H1 (cell line): Measurements from ENCODE around the gene LENG9. TPM values are rescaled to one million over a fixed set of nuclear protein-coding genes. Genes with fewer than 3 reads are reported as not detected.
A peak's percentile ranks its signal among the peaks of the same experiment; 100 is the strongest.

Experiments
- CTCF ChIA-PET: fragments of 300-600 bp; sonication (Branson Sonifier 250); formaldehyde crosslinking; loops from one replicate; lab custom pipeline; 2021; ENCODE audit not compliant: partially characterized antibody; lab: Charles Lee
- POLR2A ChIA-PET: fragments of 300-600 bp; sonication (Branson Sonifier 250); formaldehyde crosslinking; loops from one replicate; lab custom pipeline; 2021; ENCODE audit warnings: inconsistent platforms; ENCODE audit not compliant: partially characterized antibody; lab: Charles Lee
- DNase-seq, 2 experiments: peaks; one replicate each; pipeline versions ENCODE4 v3.0.0 to v3.0.0-alpha.2; 2010 to 2022; ENCODE audit warnings: low spot score in 2 of 2, low read depth in 1 of 2, mixed read lengths in 1 of 2
- FAIRE-seq: peaks from 2 replicates; lab custom pipeline; 2011; peaks lifted over from hg19 to GRCh38; lab: Jason Lieb, UNC
- H2AFZ ChIP-seq: 2 replicates; pipeline ENCODE4 v1.8.1; 2012; ENCODE audit warnings: low read length, inconsistent platforms
- H2AK5ac ChIP-seq: 2 replicates; pipeline ENCODE4 v1.6.1; 2013; ENCODE audit warnings: low read depth, low read length
- H2BK120ac ChIP-seq: replicated peaks from 2 replicates; pipeline ENCODE3; 2013; ENCODE audit warnings: low read depth, low read length, inconsistent platforms
- H2BK12ac ChIP-seq: 2 replicates; pipeline ENCODE4 v1.6.1; 2013; ENCODE audit warnings: low read depth, low read length
- H2BK15ac ChIP-seq: 2 replicates; pipeline ENCODE4 v1.6.1; 2013; ENCODE audit warnings: low read length
- H2BK20ac ChIP-seq: 2 replicates; pipeline ENCODE4 v1.6.1; 2013; ENCODE audit warnings: low read length
- H2BK5ac ChIP-seq: 2 replicates; pipeline ENCODE4 v1.6.1; 2013; ENCODE audit warnings: low read depth, low read length
- H3K14ac ChIP-seq: 2 replicates; pipeline ENCODE4 v1.6.1; 2013; ENCODE audit warnings: inconsistent platforms; ENCODE audit not compliant: insufficient read length
- H3K18ac ChIP-seq: 2 replicates; pipeline ENCODE4 v1.6.1; 2013; ENCODE audit warnings: low read length; ENCODE audit errors: extremely low read depth
- H3K23ac ChIP-seq: 2 replicates; pipeline ENCODE4 v1.6.1; 2013; ENCODE audit warnings: inconsistent platforms; ENCODE audit not compliant: insufficient read length
- H3K23me2 ChIP-seq: 2 replicates; pipeline ENCODE4 v1.6.1; 2013; ENCODE audit warnings: low read depth, low read length
- H3K27ac ChIP-seq: 2 replicates; pipeline ENCODE4 v1.6.1; 2011; ENCODE audit warnings: low read depth, low read length, inconsistent platforms
- H3K27me3 ChIP-seq, 4 experiments: replicated peaks in 1 of 4; 1 replicate in 1 of 4; 2 replicates in 3 of 4; pipeline versions ENCODE4 v1.6.1 to v1.8.1; 2011 to 2013; ENCODE audit warnings: low read length in 3 of 4, mild to moderate bottlenecking in 3 of 4, inconsistent platforms in 2 of 4, mixed read lengths in 2 of 4, moderate library complexity in 1 of 4; ENCODE audit not compliant: control insufficient read depth in 3 of 4, insufficient read depth in 3 of 4; ENCODE audit errors: extremely low read depth in 1 of 4
- H3K36me3 ChIP-seq, 4 experiments: 2 replicates each; pipeline versions ENCODE4 v1.6.1 to v1.8.1; 2011 to 2013; ENCODE audit warnings: mild to moderate bottlenecking in 4 of 4, low read length in 3 of 4, moderate library complexity in 2 of 4, control low read depth in 1 of 4, inconsistent platforms in 1 of 4; ENCODE audit not compliant: insufficient read depth in 4 of 4, control insufficient read depth in 2 of 4
- H3K4ac ChIP-seq: replicated peaks from 2 replicates; pipeline ENCODE3; 2013; ENCODE audit warnings: low read length, low read depth, mixed read lengths, inconsistent platforms; ENCODE audit not compliant: insufficient read length
- H3K4me1 ChIP-seq, 4 experiments: replicated peaks in 1 of 4; 1 replicate in 1 of 4; 2 replicates in 3 of 4; pipeline versions ENCODE4 v1.6.1 to v1.8.1; 2011 to 2013; ENCODE audit warnings: low read length in 3 of 4, inconsistent platforms in 2 of 4, mixed read lengths in 1 of 4; ENCODE audit not compliant: insufficient read depth in 4 of 4, control insufficient read depth in 3 of 4
- H3K4me2 ChIP-seq, 2 experiments: 2 replicates each; pipeline versions ENCODE4 v1.6.1 to v1.8.1; 2011 to 2013; ENCODE audit warnings: low read depth in 2 of 2, low read length in 2 of 2, control low read depth in 1 of 2, inconsistent platforms in 1 of 2, mild to moderate bottlenecking in 1 of 2; ENCODE audit not compliant: insufficient read depth in 1 of 2
- H3K4me3 ChIP-seq, 4 experiments: fragments of 200-600, 300-600 bp in 1 of 4; sonication (generic), shearing (Covaris generic), sonication (Bioruptor Twin) in 1 of 4; 2 replicates each; pipeline versions ENCODE4 v1.5.1 to v1.8.1; 2011 to 2016; ENCODE audit warnings: low read length in 4 of 4, low read depth in 3 of 4, control low read depth in 2 of 4, inconsistent platforms in 2 of 4, mild to moderate bottlenecking in 2 of 4, mixed read lengths in 1 of 4, moderate library complexity in 1 of 4; ENCODE audit not compliant: insufficient read depth in 2 of 4; ENCODE audit errors: extremely low read depth in 1 of 4
- H3K56ac ChIP-seq: replicated peaks from 2 replicates; pipeline ENCODE3; 2013; ENCODE audit warnings: low read depth, mild to moderate bottlenecking, mixed read lengths, low read length, inconsistent platforms; ENCODE audit not compliant: insufficient read length
- H3K79me1 ChIP-seq: 2 replicates; pipeline ENCODE4 v1.6.1; 2013; ENCODE audit warnings: low read depth, low read length, control low read depth
- H3K79me2 ChIP-seq, 2 experiments: 2 replicates each; pipeline versions ENCODE4 v1.6.1 to v1.8.1; 2012 to 2013; ENCODE audit warnings: low read length in 2 of 2, mild to moderate bottlenecking in 2 of 2, inconsistent platforms in 1 of 2; ENCODE audit not compliant: insufficient read depth in 2 of 2, control insufficient read depth in 1 of 2
- H3K9ac ChIP-seq, 4 experiments: replicated peaks in 1 of 4; 1 replicate in 1 of 4; 2 replicates in 3 of 4; pipeline versions ENCODE4 v1.6.1 to v1.8.1; 2011 to 2013; ENCODE audit warnings: low read depth in 3 of 4, low read length in 3 of 4, control low read depth in 2 of 4, mild to moderate bottlenecking in 2 of 4, moderate library complexity in 2 of 4, inconsistent platforms in 1 of 4; ENCODE audit errors: extremely low read depth in 1 of 4
- H3K9me3 ChIP-seq, 2 experiments: 2 replicates each; pipeline versions ENCODE4 v1.6.1 to v1.8.1; 2012 to 2013; ENCODE audit warnings: mild to moderate bottlenecking in 2 of 2, moderate library complexity in 2 of 2, control low read depth in 1 of 2, inconsistent platforms in 1 of 2, low read depth in 1 of 2, low read length in 1 of 2, mixed read lengths in 1 of 2; ENCODE audit not compliant: insufficient read depth in 2 of 2
- H4K20me1 ChIP-seq, 2 experiments: replicated peaks in 1 of 2; 2 replicates each; pipeline versions ENCODE3 to v1.8.1; 2011 to 2013; ENCODE audit warnings: inconsistent platforms in 2 of 2, low read length in 2 of 2, mild to moderate bottlenecking in 1 of 2; ENCODE audit not compliant: insufficient read depth in 2 of 2, control insufficient read depth in 1 of 2
- H4K5ac ChIP-seq: 2 replicates; pipeline ENCODE4 v1.6.1; 2013; ENCODE audit warnings: low read length, low read depth, mixed read lengths, inconsistent platforms; ENCODE audit not compliant: insufficient read length
- H4K8ac ChIP-seq: 2 replicates; pipeline ENCODE4 v1.8.0; 2013; ENCODE audit warnings: mild to moderate bottlenecking, moderate library complexity, low read length, inconsistent platforms; ENCODE audit not compliant: insufficient read depth; ENCODE audit errors: extremely low read depth
- H4K91ac ChIP-seq: replicated peaks from 2 replicates; pipeline ENCODE3; 2013; ENCODE audit warnings: low read length, mixed read lengths, inconsistent platforms; ENCODE audit not compliant: insufficient read length
- CBX8 ChIP-seq: fragments of 300-800, 300-1000 bp; sonication (generic); IDR thresholded peaks from 2 replicates; pipeline ENCODE4 v1.7.1; 2016; ENCODE audit warnings: low read depth, low read length, borderline replicate concordance
- CHD1 ChIP-seq: IDR thresholded peaks from 2 replicates; pipeline ENCODE4 v1.6.1; 2012; ENCODE audit warnings: low read depth, low read length, improper control_type of control experiment
- KDM1A ChIP-seq: fragments of 200-600, 300-600 bp; sonication (generic); IDR thresholded peaks from 2 replicates; pipeline ENCODE4 v1.7.1; 2016; ENCODE audit warnings: mild to moderate bottlenecking, low read length, borderline replicate concordance
- RBBP5 ChIP-seq: IDR thresholded peaks from 2 replicates; pipeline ENCODE4 v1.7.1; 2012; ENCODE audit warnings: low read depth, mild to moderate bottlenecking, inconsistent platforms, low read length, moderate library complexity, borderline replicate concordance
- SIX5 ChIP-seq: IDR thresholded peaks from 2 replicates; pipeline ENCODE4 v1.6.1; 2011; ENCODE audit warnings: mild to moderate bottlenecking, low read depth, low read length
- SP4 ChIP-seq: IDR thresholded peaks from 2 replicates; pipeline ENCODE4 v1.6.1; 2012; ENCODE audit warnings: low read length, inconsistent platforms
- YY1 ChIP-seq: IDR thresholded peaks from 2 replicates; pipeline ENCODE4 v1.6.1; 2011; ENCODE audit warnings: low read depth, mild to moderate bottlenecking, low read length
- WGBS, 2 experiments: shearing (Covaris generic) in 1 of 2; methylation state at CpG; one replicate each; pipeline versions ENCODE4 v1.1.6 to v1.1.7; 2013 to 2015; ENCODE audit warnings: low lambda C conversion rate in 2 of 2, mixed read lengths in 2 of 2, inconsistent platforms in 1 of 2, low coverage in 1 of 2, missing lambda C conversion rate in 1 of 2; ENCODE audit not compliant: insufficient replicate concordance in 2 of 2, insufficient coverage in 1 of 2, insufficient read length in 1 of 2; ENCODE audit errors: extremely low coverage in 1 of 2, missing lambda C conversion rate in 1 of 2; 5-methylcytosine and 5-hydroxymethylcytosine counted together
- polyA plus RNA-seq, 7 experiments: library from polyadenylated mRNA; depleted of rRNA in 3 of 7; stranded (reverse) in 5 of 7; unstranded in 2 of 7; fragments of >200 nt in 5 of 7; fragments of 200-250 nt in 2 of 7; gene quantifications; 1 replicate in 5 of 7; 2 replicates in 1 of 7; 4 replicates in 1 of 7; pipeline versions ENCODE4 v1.2.1 to v1.2.3, GENCODE V29; 2011 to 2013; ENCODE audit warnings: missing spikeins in 2 of 7, mixed read lengths in 2 of 7
- total RNA-seq: library from RNA; stranded (reverse); fragmentation: NEBNext Ultra II Directional; extraction: Animal tissue kit (Norgen Biotek cat#: 25700); gene quantifications from 2 replicates; pipeline ENCODE4 v1.2.1, GENCODE V29; 2021
- TF ChIP-seq, protein P1 (sequence below), 3 experiments: IDR thresholded peaks; 1 replicate in 2 of 3; 2 replicates in 1 of 3; pipeline versions ENCODE4 v1.5.1 to v1.6.1; 2011; ENCODE audit warnings: low read length in 3 of 3, mild to moderate bottlenecking in 3 of 3, inconsistent platforms in 2 of 3, low read depth in 1 of 3, moderate library complexity in 1 of 3; ENCODE audit not compliant: insufficient read depth in 1 of 3; ENCODE audit errors: control extremely low read depth in 1 of 3

The LENG9 gene
- total and polyA plus RNA-seq, 2 of the 8 experiments (the other 6 are each of a cell fraction or from before 2014, with no cell fraction given), result 1.6 to 3.9 TPM

DNA sequence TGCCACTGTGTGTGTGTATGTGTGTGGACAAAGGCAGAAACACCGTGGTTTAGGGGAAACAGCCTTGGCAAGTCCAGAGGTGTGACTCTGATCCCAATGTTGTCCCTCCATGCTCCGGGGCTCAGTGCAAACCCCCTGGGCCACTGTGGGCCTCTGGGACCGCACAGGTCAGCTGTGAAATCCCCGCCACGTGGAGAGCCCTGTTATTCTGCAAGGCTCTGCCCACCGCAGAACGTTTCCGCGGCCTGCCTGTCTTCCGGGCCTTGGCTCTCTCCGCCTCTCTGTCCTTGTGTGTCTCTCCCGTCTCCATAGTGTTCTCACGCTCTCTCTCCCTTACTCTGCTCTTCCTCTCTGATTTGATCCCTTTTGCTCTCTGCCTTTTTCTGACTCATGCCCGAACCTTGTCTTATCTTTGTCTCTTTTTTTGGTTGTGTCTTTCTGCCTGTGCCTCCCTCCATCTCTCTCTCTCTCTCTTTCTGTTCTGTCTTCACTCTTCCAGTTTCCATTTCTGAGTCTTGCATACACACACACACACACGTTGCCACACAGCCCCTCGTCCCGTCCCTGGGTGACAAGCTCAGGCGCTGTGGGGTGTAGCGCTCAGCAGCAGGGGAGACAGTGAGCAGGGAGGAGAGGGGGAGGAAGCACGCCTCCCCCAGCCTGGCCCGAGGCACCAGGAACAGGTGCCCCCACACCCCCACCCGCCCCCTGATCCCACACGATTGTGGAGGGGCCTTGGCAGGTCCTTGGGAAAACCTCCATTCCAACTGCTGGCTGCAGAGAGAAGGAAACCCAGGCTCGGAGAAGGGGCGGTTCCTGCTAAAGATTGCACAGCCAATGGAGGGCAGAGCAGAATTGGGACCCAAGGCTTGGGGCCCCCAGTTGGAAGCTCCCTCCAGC, 45.3 kb downstream of the LENG9 start:
- Histone ChIP-seq H2BK120ac (peak overlapping the region; percentile 2), H3K14ac (no peak overlapping the region), H3K4me3 (no peak overlapping the region), H3K18ac (peak overlapping the region; percentile 90), H3K27ac (no peak overlapping the region), H3K23me2 (peaks cover 26% of the 10 kb centered on the region), H4K91ac (peak overlapping the region; percentile 83), H3K4me1 (peaks cover 15 to 50% (median 38%) of the 10 kb centered on the region in 4 experiments), H3K23ac (no peak overlapping the region), H3K4me2 (peak overlapping the region; percentile 47 to 83), H2BK12ac (peak overlapping the region; percentile 97; the same call in 1 of the 2 replicates), H3K9ac (no peak overlapping the region), H2AK5ac (peak overlapping the region; percentile 100), H4K8ac (no peak overlapping the region; the same call in 1 of the 2 replicates), H2AFZ (no peak overlapping the region), H3K4ac (peak overlapping the region; percentile 80), H3K56ac (no peak overlapping the region), H3K36me3 (peaks cover 0 to 13% (median 0%) of the 10 kb centered on the region in 4 experiments; a peak in 4 of 8 replicates), H4K5ac (peak overlapping the region; percentile 12), H2BK5ac (peak overlapping the region; percentile 90), H3K79me1 (peaks cover 16% of the 10 kb centered on the region), H4K20me1 (peaks cover 0 to 7% of the 10 kb centered on the region in 2 experiments), H3K9me3 (peaks cover 0 to 6% of the 10 kb centered on the region in 2 experiments; a peak in 1 of 4 replicates), H2BK15ac (peak overlapping the region; percentile 89), H2BK20ac (peak overlapping the region; percentile 94), H3K27me3 (peaks cover 6 to 25% (median 21%) of the 10 kb centered on the region in 4 experiments), H3K79me2 (peaks cover 7 to 8% of the 10 kb centered on the region in 2 experiments; a peak in 2 of 4 replicates)
- DNase-seq (peak in 1 of 2 experiments; percentile 50), FAIRE-seq (no peak)
- 75% methylated on average over 20 of the region's 25 CpGs; no CpG with 5 or more reads in 1 of the 2 experiments for WGBS, 2 experiments
- ChIA-PET POLR2A (interaction anchor here (0.6 to 5.6 kb wide), 5 partner anchors 16 to 218 kb away, joined by 3 to 133 read pairs (median 14); partner anchors contain the start of gene LENG8), CTCF (interaction anchor here (4.0 to 4.9 kb wide), 3 partner anchors 12 to 28 kb away, joined by 26 to 58 read pairs (median 35); no protein-coding TSS in a partner anchor)
- TF ChIP-seq CHD1 (no peak), SP4 (no peak), YY1 (no peak), CBX8 (no peak), KDM1A (no peak), RBBP5 (no peak), SIX5 (no peak)
- TF ChIP-seq, protein P1, sequence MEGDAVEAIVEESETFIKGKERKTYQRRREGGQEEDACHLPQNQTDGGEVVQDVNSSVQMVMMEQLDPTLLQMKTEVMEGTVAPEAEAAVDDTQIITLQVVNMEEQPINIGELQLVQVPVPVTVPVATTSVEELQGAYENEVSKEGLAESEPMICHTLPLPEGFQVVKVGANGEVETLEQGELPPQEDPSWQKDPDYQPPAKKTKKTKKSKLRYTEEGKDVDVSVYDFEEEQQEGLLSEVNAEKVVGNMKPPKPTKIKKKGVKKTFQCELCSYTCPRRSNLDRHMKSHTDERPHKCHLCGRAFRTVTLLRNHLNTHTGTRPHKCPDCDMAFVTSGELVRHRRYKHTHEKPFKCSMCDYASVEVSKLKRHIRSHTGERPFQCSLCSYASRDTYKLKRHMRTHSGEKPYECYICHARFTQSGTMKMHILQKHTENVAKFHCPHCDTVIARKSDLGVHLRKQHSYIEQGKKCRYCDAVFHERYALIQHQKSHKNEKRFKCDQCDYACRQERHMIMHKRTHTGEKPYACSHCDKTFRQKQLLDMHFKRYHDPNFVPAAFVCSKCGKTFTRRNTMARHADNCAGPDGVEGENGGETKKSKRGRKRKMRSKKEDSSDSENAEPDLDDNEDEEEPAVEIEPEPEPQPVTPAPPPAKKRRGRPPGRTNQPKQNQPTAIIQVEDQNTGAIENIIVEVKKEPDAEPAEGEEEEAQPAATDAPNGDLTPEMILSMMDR (IDR thresholded peaks at IDR 0.05; ENCODE audit: control extremely low read depth in 1 of 3, insufficient read depth in 1 of 3, low read depth in 1 of 3, low read length in 3 of 3), result no peak
